HepG2 (cell line): ENCODE measurements around the gene ZNF513. TPM values are rescaled to one million over a fixed set of nuclear protein-coding genes. Genes with fewer than 3 reads are reported as not detected.

Source experiments
- E2F5 ChIP-seq: sonication (generic); formaldehyde crosslinking; conservative IDR thresholded peaks from 2 replicates; pipeline ENCODE4 v1.4.0; 2020; ENCODE audit warnings: missing genetic modification reagents
- MED1 ChIP-seq: sonication (generic); formaldehyde crosslinking; IDR thresholded peaks from 2 replicates; pipeline ENCODE4 v1.4.0; 2020; ENCODE audit warnings: missing genetic modification reagents
- NFKB2 ChIP-seq: sonication (generic); formaldehyde crosslinking; IDR thresholded peaks from 2 replicates; pipeline ENCODE4 v1.4.0; 2020; ENCODE audit warnings: missing genetic modification reagents, borderline replicate concordance
- POLR2AphosphoS5 ChIP-seq: IDR thresholded peaks from 2 replicates; pipeline ENCODE4 v1.6.1; 2012; ENCODE audit warnings: low read depth, low read length
- RBFOX2 ChIP-seq: fragments of 200-400 bp; formaldehyde crosslinking; IDR thresholded peaks from 2 replicates; pipeline ENCODE4 v1.6.1; 2017; ENCODE audit warnings: low read depth, mild to moderate bottlenecking, low read length
- SATB2 ChIP-seq: sonication (generic); formaldehyde crosslinking; IDR thresholded peaks from 2 replicates; pipeline ENCODE4 v1.5.0; 2020; ENCODE audit warnings: missing genetic modification reagents
- SP2 ChIP-seq: sonication (generic); formaldehyde crosslinking; IDR thresholded peaks from 2 replicates; pipeline ENCODE4 v1.5.1; 2020; ENCODE audit warnings: mild to moderate bottlenecking, missing genetic modification reagents
- TFE3 ChIP-seq: IDR thresholded peaks from 2 replicates; pipeline ENCODE4 v1.6.1; 2016
- YEATS2 ChIP-seq: sonication (generic); formaldehyde crosslinking; IDR thresholded peaks from 2 replicates; pipeline ENCODE4 v1.4.0; 2020; ENCODE audit warnings: missing genetic modification reagents, borderline replicate concordance
- ZFP37 ChIP-seq: sonication (generic); formaldehyde crosslinking; IDR thresholded peaks from 2 replicates; pipeline ENCODE4 v1.4.0; 2020; ENCODE audit warnings: missing genetic modification reagents, borderline replicate concordance
- ZKSCAN5 ChIP-seq: sonication (generic); formaldehyde crosslinking; IDR thresholded peaks from 2 replicates; pipeline ENCODE4 v1.5.1; 2020; ENCODE audit warnings: mild to moderate bottlenecking, missing genetic modification reagents
- ZNF616 ChIP-seq: sonication (generic); formaldehyde crosslinking; IDR thresholded peaks from 2 replicates; pipeline ENCODE4 v1.5.0; 2020; ENCODE audit warnings: low read depth, mild to moderate bottlenecking, missing genetic modification reagents
- polyA plus RNA-seq, 8 experiments: library from polyadenylated mRNA; depleted of rRNA in 3 of 8; stranded (reverse) in 7 of 8; unstranded in 1 of 8; fragments of >200 nt; fragmentation: Illumina TruSeq in 4 of 8; extraction: Trizol in 4 of 8; gene quantifications; 2 replicates each; pipeline versions ENCODE4 v1.2.1 to v1.2.3, GENCODE V29; 2011 to 2016; ENCODE audit warnings: low read depth in 4 of 8, missing spikeins in 1 of 8, mixed read lengths in 1 of 8; ENCODE audit not compliant: insufficient read depth in 1 of 8
- total RNA-seq, 5 experiments: library from RNA; depleted of rRNA; stranded (reverse); fragments of >200 nt; fragmentation: Illumina TruSeq; extraction: Trizol; gene quantifications; 2 replicates each; pipeline ENCODE4 v1.2.3, GENCODE V29; 2016; ENCODE audit warnings: low read depth in 1 of 5
- TF ChIP-seq, protein P1 (sequence below): sonication (generic); formaldehyde crosslinking; IDR thresholded peaks from 2 replicates; pipeline ENCODE4 v1.4.0; 2020; ENCODE audit warnings: low read depth, mild to moderate bottlenecking, missing genetic modification reagents
- TF ChIP-seq, protein P2 (sequence below): sonication (generic); formaldehyde crosslinking; IDR thresholded peaks from 2 replicates; pipeline ENCODE4 v1.8.0; 2022; ENCODE audit warnings: missing genetic modification reagents, mild to moderate bottlenecking, borderline replicate concordance

Gene ZNF513
- total and polyA plus RNA-seq, 2 of the 13 experiments (the other 11 are each of a cell fraction or from before 2014, with no cell fraction given) = 4.9 to 6.3 TPM

DNA sequence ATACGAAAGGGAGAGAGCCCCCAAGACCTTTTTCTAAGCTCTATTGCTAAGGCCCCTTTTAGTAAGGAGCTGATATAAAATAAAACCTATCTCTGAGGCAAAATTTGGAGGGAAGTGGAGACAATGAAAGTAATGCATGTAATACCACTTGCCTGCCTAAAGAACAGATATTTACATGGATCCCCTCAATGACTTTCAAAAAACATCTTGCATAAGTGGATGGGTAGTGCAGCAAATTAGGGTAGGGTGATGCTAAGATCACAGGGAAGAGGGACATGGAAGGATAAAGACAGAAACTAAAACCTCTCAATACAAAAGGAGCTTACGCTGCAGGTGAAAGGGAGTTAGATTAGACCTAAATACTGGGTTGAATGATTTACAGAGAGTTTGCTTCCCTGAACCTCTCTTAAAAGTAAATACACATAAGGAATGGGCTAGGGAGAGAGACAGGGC, 1.1 kb downstream of the ZNF513 start (continued):
- no peak for TF ChIP-seq TFE3 (CRISPR knock-in tag)
- no peak for TF ChIP-seq ZFP37
- TF ChIP-seq, protein P1, sequence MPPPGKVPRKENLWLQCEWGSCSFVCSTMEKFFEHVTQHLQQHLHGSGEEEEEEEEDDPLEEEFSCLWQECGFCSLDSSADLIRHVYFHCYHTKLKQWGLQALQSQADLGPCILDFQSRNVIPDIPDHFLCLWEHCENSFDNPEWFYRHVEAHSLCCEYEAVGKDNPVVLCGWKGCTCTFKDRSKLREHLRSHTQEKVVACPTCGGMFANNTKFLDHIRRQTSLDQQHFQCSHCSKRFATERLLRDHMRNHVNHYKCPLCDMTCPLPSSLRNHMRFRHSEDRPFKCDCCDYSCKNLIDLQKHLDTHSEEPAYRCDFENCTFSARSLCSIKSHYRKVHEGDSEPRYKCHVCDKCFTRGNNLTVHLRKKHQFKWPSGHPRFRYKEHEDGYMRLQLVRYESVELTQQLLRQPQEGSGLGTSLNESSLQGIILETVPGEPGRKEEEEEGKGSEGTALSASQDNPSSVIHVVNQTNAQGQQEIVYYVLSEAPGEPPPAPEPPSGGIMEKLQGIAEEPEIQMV (CRISPR knock-in tag) = no peak
- no peak for TF ChIP-seq SP2 (CRISPR knock-in tag)
- TF ChIP-seq POLR2AphosphoS5 = peak; percentile 38
- TF ChIP-seq, protein P2, sequence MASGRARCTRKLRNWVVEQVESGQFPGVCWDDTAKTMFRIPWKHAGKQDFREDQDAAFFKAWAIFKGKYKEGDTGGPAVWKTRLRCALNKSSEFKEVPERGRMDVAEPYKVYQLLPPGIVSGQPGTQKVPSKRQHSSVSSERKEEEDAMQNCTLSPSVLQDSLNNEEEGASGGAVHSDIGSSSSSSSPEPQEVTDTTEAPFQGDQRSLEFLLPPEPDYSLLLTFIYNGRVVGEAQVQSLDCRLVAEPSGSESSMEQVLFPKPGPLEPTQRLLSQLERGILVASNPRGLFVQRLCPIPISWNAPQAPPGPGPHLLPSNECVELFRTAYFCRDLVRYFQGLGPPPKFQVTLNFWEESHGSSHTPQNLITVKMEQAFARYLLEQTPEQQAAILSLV (CRISPR knock-in tag) = no peak
- 0 out of 2 replicates have a peak, but pooled peaks have one; percentile 27 for TF ChIP-seq RBFOX2
- 0 out of 2 replicates have a peak, but pooled peaks have one; percentile 48 for TF ChIP-seq MED1
- no peak for TF ChIP-seq E2F5 (CRISPR knock-in tag)
- peak; percentile 10; the same call in 1 of the 2 replicates for TF ChIP-seq YEATS2 (CRISPR knock-in tag)
- TF ChIP-seq NFKB2 (CRISPR knock-in tag) = no peak
- TF ChIP-seq ZNF616 (CRISPR knock-in tag) = no peak
- no peak for TF ChIP-seq ZKSCAN5
- no peak for TF ChIP-seq SATB2 (CRISPR knock-in tag)
